MV-4-11 (cell line): ENCODE results near the gene SLC12A3.
A peak's percentile ranks its signal among the peaks of the same experiment; 100 is the strongest.
"Not testable (repeated sequence)": the region's sequence is repeated elsewhere in the genome, so short reads cannot be mapped to it uniquely, and the experiment has no call there.

ENCODE experiments used
- DNase-seq: peaks from one replicate; lab custom pipeline; 2025; lab: John Stamatoyannopoulos, UW

Gene SLC12A3

DNA sequence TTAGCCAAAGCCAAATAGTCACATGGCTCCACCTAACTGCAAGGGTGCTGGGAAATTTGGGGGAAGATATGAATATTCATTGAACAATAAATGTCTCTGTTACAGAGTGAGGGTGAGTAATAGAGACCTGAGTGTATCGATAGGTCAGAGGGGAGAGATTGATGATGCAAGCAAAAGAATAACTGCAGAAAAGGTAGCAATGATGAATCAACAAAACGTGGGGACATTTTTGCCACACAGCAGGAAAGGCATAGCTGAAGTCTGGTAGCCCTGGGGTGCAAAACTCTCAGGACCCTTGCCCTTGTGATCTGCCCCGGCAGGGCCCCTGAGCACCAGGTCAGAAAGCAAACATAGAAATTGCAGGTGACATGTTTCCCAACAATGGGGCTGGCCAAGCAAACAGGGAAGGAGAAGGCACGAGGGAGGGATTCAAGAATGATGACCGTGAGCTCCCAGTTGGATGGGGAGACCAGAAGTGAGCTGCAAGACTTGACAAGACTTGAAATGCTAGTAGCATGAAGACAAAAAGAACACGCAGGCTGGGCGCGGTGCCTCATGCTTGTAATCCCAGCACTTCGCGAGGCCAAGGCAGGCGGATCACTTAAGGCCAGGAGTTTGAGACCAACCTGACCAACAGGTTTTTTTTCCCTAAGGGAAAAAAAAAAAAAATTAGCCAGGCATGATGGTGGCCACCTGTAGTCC lies 54.2 kb downstream of the SLC12A3 start:
- no peak for DNase-seq

GRCh38 chr16:56921571-56921970 lies 56.6 kb downstream of the SLC12A3 start:
- DNase-seq, result no peak

DNA sequence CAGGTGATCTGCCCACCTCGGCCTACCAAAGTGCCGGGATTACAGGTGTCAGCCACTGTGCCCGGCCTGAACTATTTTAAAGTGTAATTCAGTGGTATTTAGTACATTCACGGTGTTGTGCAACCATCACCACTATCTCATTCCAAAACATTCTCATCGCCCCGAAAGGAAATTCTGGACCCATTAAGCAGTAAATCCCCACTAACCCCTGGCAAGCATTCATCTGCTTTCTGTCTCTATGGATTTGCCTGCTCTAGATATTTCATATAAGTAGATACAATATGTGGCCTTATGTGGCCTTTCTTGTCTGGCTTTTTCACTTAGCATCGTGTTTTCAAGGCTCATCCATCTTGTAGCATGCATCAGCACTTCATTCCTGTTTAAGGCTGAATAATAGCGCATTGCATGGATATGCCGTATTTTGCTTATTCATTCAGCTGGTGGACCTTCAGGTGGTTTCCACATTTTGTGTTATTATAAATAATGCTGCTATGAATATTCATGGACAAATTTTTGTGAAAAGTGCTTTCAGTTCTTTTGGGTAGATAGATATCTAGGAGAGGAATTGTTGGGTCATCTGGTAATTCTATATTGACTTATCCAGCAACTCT lies 58.6 kb downstream of the SLC12A3 start:
- DNase-seq, result no peak

DNA sequence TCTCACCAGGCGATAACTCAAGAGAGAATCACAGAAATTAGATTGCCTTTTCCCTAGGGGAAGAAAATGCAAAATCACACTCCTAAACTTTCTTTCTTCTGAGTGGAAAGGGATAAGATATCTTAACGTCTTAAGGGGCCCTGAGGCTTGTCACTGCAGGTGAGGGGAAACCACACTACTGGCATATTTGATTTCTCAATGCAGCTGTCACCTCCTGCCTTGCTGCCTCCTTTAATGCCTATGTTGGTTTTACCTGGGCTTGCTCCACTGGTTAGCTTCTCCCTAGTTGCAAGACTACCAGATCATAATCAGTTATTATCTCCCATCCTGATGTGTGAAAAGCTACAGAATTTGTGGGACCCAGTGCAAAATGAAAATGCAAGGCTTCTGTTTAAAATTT lies 62.5 kb downstream of the SLC12A3 start:
- DNase-seq, result no peak

GRCh38 chr16:56929639-56930038 lies 64.6 kb downstream of the SLC12A3 start:
- peak; percentile 52 for DNase-seq

DNA sequence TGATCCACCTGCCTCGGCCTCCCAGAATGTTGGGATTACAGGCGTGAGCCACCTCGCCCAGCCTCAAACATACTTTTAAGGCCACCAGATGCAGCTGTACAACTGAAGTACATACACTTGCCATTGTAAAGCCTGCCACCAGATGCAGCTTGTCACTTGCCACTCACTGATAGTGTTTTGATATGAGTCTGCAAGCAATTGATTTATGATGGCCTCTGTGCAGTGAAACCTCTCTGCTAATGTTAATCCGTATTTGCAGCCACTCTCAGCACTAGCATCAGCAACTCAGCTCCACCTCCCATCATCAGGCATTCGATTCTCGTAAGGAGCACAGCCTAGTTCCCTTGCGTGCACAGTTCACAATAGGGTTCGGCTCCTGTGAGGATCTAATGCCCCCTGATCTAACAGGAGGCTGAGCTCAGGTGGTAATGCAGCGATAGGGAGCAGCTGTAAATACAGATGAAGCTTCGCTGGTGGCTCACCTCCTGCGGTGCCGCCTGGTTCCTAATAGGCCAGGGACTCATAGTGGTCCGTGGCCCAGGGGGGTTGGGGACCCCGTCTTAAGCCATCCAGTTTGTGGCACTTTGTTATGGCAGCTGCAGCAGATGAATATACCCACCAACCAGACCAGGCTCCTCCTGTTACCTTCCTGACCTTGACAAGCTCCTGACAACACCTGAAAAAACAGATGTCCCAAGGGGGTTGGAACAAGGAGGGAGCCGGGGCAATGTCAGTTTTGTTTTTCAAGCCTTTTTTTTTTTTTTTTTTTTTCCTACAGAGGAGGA lies 65.7 kb downstream of the SLC12A3 start:
- DNase-seq, result no peak

- peak; percentile 84 for DNase-seq
Observed at GRCh38 chr16:56931271-56931891, 66.4 kb downstream of the SLC12A3 start.

- DNase-seq, result peak; percentile 97
Observed at GRCh38 chr16:56931892-56932720, 67.1 kb downstream of the SLC12A3 start, which contains the start of gene HERPUD1. Gene HERPUD1, plus strand, starts transcription at chr16:56932142. Its CDS starts 103 bp downstream, at chr16:56932245.

DNA sequence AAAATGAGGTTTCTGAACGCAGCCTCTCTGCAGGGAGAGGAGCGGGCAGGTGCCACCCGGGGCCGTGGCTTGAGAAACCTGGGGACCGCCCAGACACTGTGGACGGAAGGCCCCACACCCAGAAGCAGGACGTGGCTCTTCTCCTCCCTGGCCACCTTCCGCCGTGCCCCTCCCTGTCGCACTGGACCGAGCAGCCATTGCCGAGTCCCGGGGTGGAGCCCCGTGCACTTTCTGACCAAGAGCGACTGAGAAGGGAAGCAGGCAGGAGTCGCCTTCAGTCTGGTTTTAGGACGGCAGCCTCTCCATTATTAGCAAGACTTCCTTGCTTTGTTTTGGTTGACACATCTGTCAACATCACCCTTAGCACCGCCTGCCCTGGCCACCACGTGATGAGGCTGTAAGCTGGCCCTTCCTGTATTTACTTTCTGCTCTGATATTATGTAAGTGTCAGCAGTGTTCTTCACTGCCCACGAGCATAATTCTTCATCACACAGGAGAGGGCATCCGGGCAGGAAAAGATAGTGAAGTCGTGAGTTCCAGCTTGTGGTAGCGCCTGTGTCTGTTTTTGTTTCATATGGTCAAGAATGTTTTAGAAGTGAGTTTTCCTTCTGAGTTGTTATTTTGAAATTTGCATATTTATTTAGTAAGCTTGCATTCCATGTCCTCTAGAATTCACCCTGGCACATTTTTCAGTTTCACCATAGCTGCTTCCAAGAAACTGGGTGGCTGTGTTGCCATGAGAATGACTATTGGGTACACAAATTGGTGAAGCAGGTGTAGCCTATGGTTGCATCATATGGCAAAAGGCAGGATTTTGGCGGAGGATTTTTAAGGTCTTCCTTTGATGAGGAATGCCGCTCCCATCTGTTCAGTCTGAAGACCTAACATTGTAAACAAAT lies 68.0 kb downstream of the SLC12A3 start:
- DNase-seq, result peak; percentile 84

- no peak for DNase-seq
Observed at GRCh38 chr16:56933828-56934598, 69.0 kb downstream of the SLC12A3 start.

- DNase-seq, result not testable (repeated sequence)
Observed at GRCh38 chr16:56934599-56935145, 69.7 kb downstream of the SLC12A3 start.

GRCh38 chr16:56935201-56935600 lies 70.2 kb downstream of the SLC12A3 start:
- no peak for DNase-seq

DNA sequence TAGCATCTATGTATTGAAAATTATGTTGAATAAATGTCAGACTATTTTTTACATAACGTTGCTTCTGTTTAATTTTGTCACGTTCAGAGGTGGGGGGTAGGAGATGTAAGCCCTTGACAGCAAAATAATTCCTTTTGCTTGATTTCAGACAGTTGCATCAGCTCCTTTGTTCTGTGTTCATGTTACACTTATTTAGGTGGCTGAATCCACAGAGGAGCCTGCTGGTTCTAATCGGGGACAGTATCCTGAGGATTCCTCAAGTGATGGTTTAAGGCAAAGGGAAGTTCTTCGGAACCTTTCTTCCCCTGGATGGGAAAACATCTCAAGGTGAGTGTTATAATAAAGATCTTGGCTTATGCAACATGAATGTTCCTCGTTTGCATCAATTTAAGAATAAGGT lies 71.5 kb downstream of the SLC12A3 start:
- DNase-seq, result no peak

DNA sequence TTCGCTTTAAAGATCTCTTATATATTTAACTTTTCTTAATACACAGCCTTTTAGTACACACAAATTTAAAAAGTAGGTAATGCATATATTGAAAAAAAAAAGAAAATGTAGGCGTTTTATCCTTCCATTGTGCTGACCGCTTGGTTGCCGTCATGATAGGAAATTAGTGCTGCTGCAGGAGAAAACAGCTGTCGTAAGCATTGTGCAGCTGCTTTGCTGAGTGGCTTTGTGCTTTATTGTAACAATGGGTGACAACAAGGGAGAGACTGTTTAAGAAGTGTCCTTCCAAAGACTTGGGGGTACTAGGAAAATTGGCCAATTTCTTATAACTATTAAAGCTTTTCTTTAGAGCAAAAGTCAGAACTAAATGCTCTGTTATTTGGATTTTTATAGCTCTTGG lies 71.9 kb downstream of the SLC12A3 start:
- no peak for DNase-seq

- DNase-seq, result no peak
Observed at GRCh38 chr16:56938664-56939513, 73.9 kb downstream of the SLC12A3 start.

GRCh38 chr16:56939801-56940200 lies 74.8 kb downstream of the SLC12A3 start:
- DNase-seq, result no peak

DNA sequence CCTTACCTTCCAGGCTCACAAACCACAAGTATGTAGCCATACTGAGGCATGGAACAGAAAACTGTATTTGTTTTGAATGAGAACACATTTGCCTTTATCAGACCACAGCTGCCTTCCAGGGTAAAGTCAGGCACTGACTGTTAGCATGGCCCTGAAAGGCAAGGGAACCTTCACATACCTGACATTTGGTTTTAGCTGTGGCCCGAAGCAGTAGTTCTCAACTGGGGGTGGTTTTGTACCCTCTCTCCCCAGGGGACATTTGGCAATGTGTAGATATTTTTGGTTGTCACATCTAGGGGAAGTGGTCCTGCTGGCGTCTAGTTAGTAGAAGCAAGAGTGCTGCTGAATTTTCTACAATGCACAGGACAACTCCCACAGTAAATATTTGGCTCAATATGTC lies 76.1 kb downstream of the SLC12A3 start:
- DNase-seq, result peak; percentile 20

- DNase-seq, result no peak
Observed at GRCh38 chr16:56941856-56942331, 76.9 kb downstream of the SLC12A3 start.
